Mesendoderm (in vitro differentiated cells): Measurements from ENCODE around the gene C22orf31.

Experiments
- DNase-seq: peaks from one replicate; pipeline ENCODE4 v3.0.0; 2013
- H2AK5ac ChIP-seq: 2 replicates; pipeline ENCODE4 v1.6.1; 2013; ENCODE audit warnings: low read length, inconsistent platforms
- H2BK120ac ChIP-seq: 2 replicates; pipeline ENCODE4 v1.6.1; 2013; ENCODE audit warnings: low read depth, mild to moderate bottlenecking, low read length, moderate library complexity, mixed read lengths
- H2BK15ac ChIP-seq: replicated peaks from 2 replicates; pipeline ENCODE4 v1.6.1; 2013; ENCODE audit warnings: low read depth, mild to moderate bottlenecking, moderate library complexity
- H2BK5ac ChIP-seq: 2 replicates; pipeline ENCODE4 v1.6.1; 2013; ENCODE audit warnings: low read length, inconsistent platforms
- H3K18ac ChIP-seq: 2 replicates; pipeline ENCODE4 v1.6.1; 2013; ENCODE audit warnings: mild to moderate bottlenecking, low read length, mixed read lengths
- H3K23ac ChIP-seq: one replicate; pipeline ENCODE4 v1.6.1; 2013; ENCODE audit warnings: low read length
- H3K27ac ChIP-seq: 2 replicates; pipeline ENCODE4 v1.5.1; 2013; ENCODE audit warnings: low read depth, mild to moderate bottlenecking, inconsistent platforms, low read length, moderate library complexity
- H3K27me3 ChIP-seq: 2 replicates; pipeline ENCODE4 v1.6.1; 2013; ENCODE audit warnings: low read length, control low read depth, mild to moderate bottlenecking, inconsistent platforms; ENCODE audit not compliant: insufficient read depth, poor library complexity
- H3K36me3 ChIP-seq: 2 replicates; pipeline ENCODE4 v1.6.1; 2013; ENCODE audit warnings: low read length, inconsistent platforms; ENCODE audit not compliant: control insufficient read depth, insufficient read depth
- H3K4ac ChIP-seq: one replicate; pipeline ENCODE4 v1.6.1; 2013; ENCODE audit warnings: low read depth, mild to moderate bottlenecking, low read length, moderate library complexity
- H3K4me1 ChIP-seq: 2 replicates; pipeline ENCODE4 v1.6.1; 2013; ENCODE audit warnings: low read depth, low read length, inconsistent platforms; ENCODE audit not compliant: control insufficient read depth
- H3K4me2 ChIP-seq: 2 replicates; pipeline ENCODE4 v1.6.1; 2013; ENCODE audit warnings: low read length
- H3K4me3 ChIP-seq: 2 replicates; pipeline ENCODE4 v1.5.1; 2013; ENCODE audit warnings: mild to moderate bottlenecking, low read length
- H3K56ac ChIP-seq: one replicate; pipeline ENCODE4 v1.6.1; 2013; ENCODE audit warnings: low read length
- H3K79me1 ChIP-seq: 2 replicates; pipeline ENCODE4 v1.6.1; 2013; ENCODE audit warnings: low read length, inconsistent platforms
- H3K79me2 ChIP-seq: 2 replicates; pipeline ENCODE4 v1.6.1; 2013; ENCODE audit warnings: mild to moderate bottlenecking, low read length; ENCODE audit not compliant: control insufficient read depth, insufficient read depth
- H3K9ac ChIP-seq: 2 replicates; pipeline ENCODE4 v1.6.1; 2013; ENCODE audit warnings: low read length, inconsistent platforms
- H4K5ac ChIP-seq: one replicate; pipeline ENCODE4 v1.6.1; 2013; ENCODE audit warnings: low read length
- H4K8ac ChIP-seq: one replicate; pipeline ENCODE4 v1.6.1; 2013; ENCODE audit warnings: low read depth, mild to moderate bottlenecking, control low read depth, low read length, moderate library complexity
- WGBS: extraction: QIAGEN DNeasy Blood & Tissue Kit; methylation state at CpG from one replicate; pipeline ENCODE4 v1.1.7; 2013; ENCODE audit warnings: low lambda C conversion rate, missing lambda C conversion rate; ENCODE audit not compliant: insufficient coverage; ENCODE audit errors: extremely low coverage; 5-methylcytosine and 5-hydroxymethylcytosine counted together

Gene C22orf31

GRCh38 chr22:29103121-29103520 lies 41.5 kb upstream of the C22orf31 start:
- H2BK120ac ChIP-seq: no peak overlapping the region
- H2BK15ac ChIP-seq: no peak overlapping the region
- H3K56ac ChIP-seq: peak overlapping the region; percentile 6
- no peak overlapping the region for H3K18ac ChIP-seq
- WGBS: no CpG with 5 or more reads among the region's 1 CpG
- H4K5ac ChIP-seq: no peak overlapping the region
- H3K4ac ChIP-seq: no peak overlapping the region
- no peak overlapping the region for H4K8ac ChIP-seq
- H3K9ac ChIP-seq: no peak overlapping the region
- no peak overlapping the region for H2BK5ac ChIP-seq
- H3K27me3 ChIP-seq: no peaks in the 10 kb centered on the region
- no peaks in the 10 kb centered on the region for H3K79me1 ChIP-seq
- H3K4me3 ChIP-seq: no peak overlapping the region
- H2AK5ac ChIP-seq: no peak overlapping the region
- H3K27ac ChIP-seq: no peak overlapping the region
- H3K23ac ChIP-seq: no peak overlapping the region
- no peak for DNase-seq
- no peak overlapping the region for H3K4me2 ChIP-seq
- no peaks in the 10 kb centered on the region for H3K36me3 ChIP-seq
- peaks cover 6% of the 10 kb centered on the region for H3K4me1 ChIP-seq
- no peaks in the 10 kb centered on the region for H3K79me2 ChIP-seq

GRCh38 chr22:29102300-29102699 lies 40.7 kb upstream of the C22orf31 start:
- no peaks in the 10 kb centered on the region for H3K79me1 ChIP-seq
- H3K27me3 ChIP-seq: no peaks in the 10 kb centered on the region
- no peak overlapping the region for H3K4me3 ChIP-seq
- H3K4me1 ChIP-seq: peaks cover 6% of the 10 kb centered on the region
- H3K23ac ChIP-seq: no peak overlapping the region
- WGBS: no CpG with 5 or more reads among the region's 2 CpGs
- no peaks in the 10 kb centered on the region for H3K79me2 ChIP-seq
- no peak overlapping the region for H2BK5ac ChIP-seq
- no peak for DNase-seq
- no peak overlapping the region for H2BK15ac ChIP-seq
- no peaks in the 10 kb centered on the region for H3K36me3 ChIP-seq
- no peak overlapping the region for H2BK120ac ChIP-seq
- no peak overlapping the region for H3K4me2 ChIP-seq
- no peak overlapping the region for H3K27ac ChIP-seq
- no peak overlapping the region for H3K18ac ChIP-seq
- H3K9ac ChIP-seq: no peak overlapping the region
- no peak overlapping the region for H4K5ac ChIP-seq
- no peak overlapping the region for H3K4ac ChIP-seq
- no peak overlapping the region for H2AK5ac ChIP-seq
- H4K8ac ChIP-seq: no peak overlapping the region
- no peak overlapping the region for H3K56ac ChIP-seq

GRCh38 chr22:29098296-29098695 lies 36.7 kb upstream of the C22orf31 start:
- H3K18ac ChIP-seq: no peak overlapping the region
- H2AK5ac ChIP-seq: no peak overlapping the region
- no CpG with 5 or more reads among the region's 2 CpGs for WGBS
- H3K4me3 ChIP-seq: no peak overlapping the region
- H3K4me2 ChIP-seq: no peak overlapping the region
- no peak overlapping the region for H3K23ac ChIP-seq
- no peak overlapping the region for H2BK5ac ChIP-seq
- no peak overlapping the region for H3K56ac ChIP-seq
- no peak overlapping the region for H2BK15ac ChIP-seq
- H3K4me1 ChIP-seq: peaks cover 8% of the 10 kb centered on the region
- H4K5ac ChIP-seq: no peak overlapping the region
- H3K27ac ChIP-seq: no peak overlapping the region
- no peak for DNase-seq
- H3K27me3 ChIP-seq: no peaks in the 10 kb centered on the region
- no peak overlapping the region for H2BK120ac ChIP-seq
- no peak overlapping the region for H4K8ac ChIP-seq
- H3K36me3 ChIP-seq: no peaks in the 10 kb centered on the region
- H3K9ac ChIP-seq: no peak overlapping the region
- H3K79me2 ChIP-seq: no peaks in the 10 kb centered on the region
- H3K4ac ChIP-seq: no peak overlapping the region
- no peaks in the 10 kb centered on the region for H3K79me1 ChIP-seq

- Histone ChIP-seq H3K27me3 (no peaks in the 10 kb centered on the region), H3K4me1 (peaks cover 6% of the 10 kb centered on the region), H3K36me3 (no peaks in the 10 kb centered on the region), H3K23ac (no peak overlapping the region), H3K56ac (no peak overlapping the region), H3K9ac (no peak overlapping the region), H4K8ac (no peak overlapping the region), H3K18ac (no peak overlapping the region), H3K79me1 (no peaks in the 10 kb centered on the region), H3K27ac (no peak overlapping the region), H4K5ac (no peak overlapping the region), H3K4ac (no peak overlapping the region), H2BK15ac (no peak overlapping the region), H3K4me2 (no peak overlapping the region), H2AK5ac (no peak overlapping the region), H2BK120ac (no peak overlapping the region), H3K79me2 (no peaks in the 10 kb centered on the region), H2BK5ac (no peak overlapping the region), H3K4me3 (no peak overlapping the region)
- DNase-seq: no peak
- WGBS: no CpG with 5 or more reads among the region's 13 CpGs
Measured at GRCh38 chr22:29096736-29097669, 35.4 kb upstream of the C22orf31 start.

- Histone ChIP-seq H4K8ac (no peak overlapping the region), H3K27me3 (no peaks in the 10 kb centered on the region), H3K4me2 (no peak overlapping the region), H2BK120ac (no peak overlapping the region), H3K9ac (no peak overlapping the region), H2AK5ac (no peak overlapping the region), H4K5ac (no peak overlapping the region), H3K4me1 (peaks cover 6% of the 10 kb centered on the region), H3K79me1 (no peaks in the 10 kb centered on the region), H3K36me3 (no peaks in the 10 kb centered on the region), H2BK5ac (no peak overlapping the region), H3K23ac (no peak overlapping the region), H3K27ac (no peak overlapping the region), H3K79me2 (no peaks in the 10 kb centered on the region), H2BK15ac (no peak overlapping the region), H3K18ac (no peak overlapping the region), H3K4me3 (no peak overlapping the region), H3K56ac (no peak overlapping the region), H3K4ac (no peak overlapping the region)
- no CpG with 5 or more reads among the region's 2 CpGs for WGBS
- DNase-seq: no peak
Measured at GRCh38 chr22:29095459-29095858, 33.8 kb upstream of the C22orf31 start.
